ENCODE data around the gene ADGRL1. TPM values are rescaled to one million over a fixed set of nuclear protein-coding genes. Genes with fewer than 3 reads are reported as not detected.

The ADGRL1 gene
- total and polyA plus RNA-seq, 9 of the 15 experiments (the other 6 are each of a cell fraction or from before 2014, with no cell fraction given) = 0.14 to 37.0 (median 8.6) TPM

GRCh38 chr19:14160017-14160703 lies 45.8 kb downstream of the ADGRL1 start (continued):
- TF ChIP-seq PHB (CRISPR knock-in tag; IDR thresholded peaks at IDR 0.05) = no peak
- no peak for TF ChIP-seq GABPA (tag; conservative IDR thresholded peaks at IDR 0.05; ENCODE audit: low read depth)
- TF ChIP-seq RBM22 (IDR thresholded peaks at IDR 0.05; ENCODE audit: low read depth, low read length, poor library complexity, severe bottlenecking) = peak; percentile 34
- no peak for TF ChIP-seq RFX1 (IDR thresholded peaks at IDR 0.05)
- TF ChIP-seq USF1 (CRISPR knock-in tag; IDR thresholded peaks at IDR 0.05) = no peak
- TF ChIP-seq ZNF57 (CRISPR knock-in tag; IDR thresholded peaks at IDR 0.05) = no peak
- TF ChIP-seq ZNF717 (CRISPR knock-in tag; IDR thresholded peaks at IDR 0.05) = no peak
- no peak for TF ChIP-seq CSDE1 (IDR thresholded peaks at IDR 0.05)
- no peak for TF ChIP-seq CREB1 (IDR thresholded peaks at IDR 0.05)
- no peak for TF ChIP-seq CREB1 (CRISPR knock-in tag; IDR thresholded peaks at IDR 0.05)
- TF ChIP-seq GTF2B (IDR thresholded peaks at IDR 0.05; ENCODE audit: extremely low read depth, insufficient read length) = no peak
- no peak for TF ChIP-seq ZNF436 (CRISPR knock-in tag; IDR thresholded peaks at IDR 0.05)
- TF ChIP-seq SLC30A9 (CRISPR knock-in tag; IDR thresholded peaks at IDR 0.05) = no peak
- no peak for TF ChIP-seq SPI1 (IDR thresholded peaks at IDR 0.05; ENCODE audit: borderline replicate concordance, low read depth, low read length)
